ENCODE data around the gene RETN. TPM values are rescaled to one million over a fixed set of nuclear protein-coding genes. Genes with fewer than 3 reads are reported as not detected.

The RETN gene
- total and polyA plus RNA-seq, 4 donors, result 2.6 TPM; not detected in 3

- Histone ChIP-seq H3K27me3 (ENCODE audit: control insufficient read depth in 1 of 2, insufficient read depth in 2 of 2, low read length in 1 of 2) (no peaks in the 10 kb centered on the region), H3K36me3 (ENCODE audit: control insufficient read depth in 1 of 2, insufficient read depth in 2 of 2, low read length in 1 of 2) (peaks cover 0 to 7% of the 10 kb centered on the region in 2 donors), H3K4me1 (ENCODE audit: control insufficient read depth in 1 of 2, insufficient read depth in 2 of 2, low read length in 2 of 2) (peaks cover 0 to 3% of the 10 kb centered on the region in 2 donors), H3K9me3 (ENCODE audit: control insufficient read depth, low read length) (no peaks in the 10 kb centered on the region), H3K4me3 (ENCODE audit: low read length in 2 of 2) (no peak overlapping the region), H3K27ac (ENCODE audit: low read depth in 1 of 2, low read length in 2 of 2) (no peak overlapping the region)
- no peak for DNase-seq
- 90 to 96% methylated on average over 24 of the region's 24 CpGs for WGBS, 2 donors
- no peak for ATAC-seq (ENCODE audit: low FRiP score)
- intact Hi-C loops (cut with DNase I), result no loop called here
These were observed 41.7 kb upstream of the RETN start for GRCh38 chr19:7627166-7627565.

- no peak for DNase-seq
- 5 to 6% methylated on average over 15 of the region's 15 CpGs for WGBS, 2 donors
- peaks cover 0 to 3% of the 10 kb centered on the region in 2 donors for H3K4me1 ChIP-seq (ENCODE audit: control insufficient read depth in 1 of 2, insufficient read depth in 2 of 2, low read length in 2 of 2)
- no peaks in the 10 kb centered on the region for H3K27me3 ChIP-seq (ENCODE audit: control insufficient read depth in 1 of 2, insufficient read depth in 2 of 2, low read length in 1 of 2)
- no peaks in the 10 kb centered on the region for H3K9me3 ChIP-seq (ENCODE audit: control insufficient read depth, low read length)
- peak overlapping the region in 1 of 2 donors; percentile 2 for H3K27ac ChIP-seq (ENCODE audit: low read depth in 1 of 2, low read length in 2 of 2)
- no peaks in the 10 kb centered on the region for H3K36me3 ChIP-seq (ENCODE audit: control insufficient read depth in 1 of 2, insufficient read depth in 2 of 2, low read length in 1 of 2)
- intact Hi-C loops (cut with DNase I), result loop anchor here in 1 of 2 donors (2.0 kb wide), 1 partner anchor 52 kb away; the partner anchor contains the start of gene TRAPPC5
- no peak for ATAC-seq (ENCODE audit: low FRiP score)
- peak overlapping the region; percentile 85 to 88 for H3K4me3 ChIP-seq (ENCODE audit: low read length in 2 of 2)
These were observed 40.1 kb upstream of the RETN start for GRCh38 chr19:7628589-7629311.

DNA sequence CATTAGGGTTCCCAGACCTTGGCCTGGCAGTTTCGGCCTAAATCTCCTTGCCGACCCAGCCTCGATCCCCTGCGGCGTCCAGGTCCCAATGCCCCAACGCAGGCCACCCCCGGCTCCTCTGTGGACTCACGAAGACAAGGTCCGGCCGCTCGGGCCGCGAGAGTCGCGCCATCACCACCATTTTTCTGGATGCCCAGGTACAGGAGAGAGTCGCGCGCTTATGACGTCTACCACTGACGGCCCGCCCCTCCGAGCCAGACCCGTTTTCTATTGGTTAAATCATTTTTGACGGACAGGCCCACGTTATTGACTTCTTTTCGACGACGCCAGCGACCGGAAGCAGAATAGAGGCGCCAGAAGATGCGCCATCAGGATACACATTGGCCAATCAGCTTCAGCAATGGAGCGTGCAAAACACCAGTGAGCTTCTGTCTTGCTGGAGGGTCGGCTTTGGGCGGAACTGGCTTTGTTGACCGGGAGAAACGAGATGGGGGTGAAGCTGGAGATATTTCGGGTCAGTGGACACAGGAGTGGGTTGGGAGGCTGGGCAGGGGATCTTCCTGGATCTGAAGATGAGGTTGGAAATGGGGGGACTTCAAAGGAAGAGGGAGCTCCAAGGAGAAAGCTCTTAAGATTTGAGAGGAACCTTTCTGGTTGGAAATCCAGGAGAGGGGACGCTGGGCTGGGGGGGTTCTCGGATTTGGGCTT is 39.3 kb upstream of the RETN start, which contains the start of the genes PET100 and XAB2:
Gene PET100 (plus strand): TSS at position 447 of the 708 bp plus-strand sequence. CDS start 41 bp downstream, at position 488.
Gene XAB2 (minus strand): TSS at position 199 of the 708 bp plus-strand sequence. CDS start 18 bp downstream, at position 181.
- ATAC-seq (ENCODE audit: low FRiP score), result peak; percentile 96
- no peaks in the 10 kb centered on the region for H3K27me3 ChIP-seq (ENCODE audit: control insufficient read depth in 1 of 2, insufficient read depth in 2 of 2, low read length in 1 of 2)
- H3K9me3 ChIP-seq (ENCODE audit: control insufficient read depth, low read length), result no peaks in the 10 kb centered on the region
- 0% methylated on average over 40 of the region's 40 CpGs for WGBS, 2 donors
- intact Hi-C loops (cut with DNase I), result loop anchor here in 1 of 2 donors (2.0 kb wide), 1 partner anchor 51 kb away; the partner anchor contains the start of gene TRAPPC5
- no peaks in the 10 kb centered on the region for H3K36me3 ChIP-seq (ENCODE audit: control insufficient read depth in 1 of 2, insufficient read depth in 2 of 2, low read length in 1 of 2)
- peak within 1 kb of the TSS in 1 of 2 donors; percentile 20 for H3K27ac ChIP-seq (ENCODE audit: low read depth in 1 of 2, low read length in 2 of 2)
- H3K4me3 ChIP-seq (ENCODE audit: low read length in 2 of 2), result peak within 1 kb of the TSS; percentile 87 to 88
- DNase-seq, result peak; percentile 96 to 97
- peaks cover 0 to 3% of the 10 kb centered on the region in 2 donors for H3K4me1 ChIP-seq (ENCODE audit: control insufficient read depth in 1 of 2, insufficient read depth in 2 of 2, low read length in 2 of 2)

DNA sequence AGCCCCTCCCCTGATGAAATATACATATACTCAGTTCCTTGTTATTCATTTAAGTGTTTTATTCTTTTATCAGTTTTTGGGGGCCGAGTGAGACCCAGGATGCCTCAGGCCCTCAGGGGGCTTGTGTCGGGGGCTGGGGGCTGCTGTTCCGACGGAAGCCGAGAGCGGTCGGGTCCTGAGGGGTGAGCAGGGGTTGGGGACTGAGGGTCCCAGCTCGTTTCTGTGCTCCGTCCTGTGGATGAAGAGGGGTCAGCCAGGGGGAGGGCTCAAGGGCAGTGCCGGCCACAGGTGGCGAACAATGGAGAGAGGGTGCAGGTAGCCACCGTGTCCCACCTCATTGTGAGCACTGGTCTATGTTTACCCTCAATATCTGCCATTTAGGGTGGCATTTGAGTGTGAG is 37.3 kb upstream of the RETN start:
- DNase-seq (no peak), ATAC-seq (ENCODE audit: low FRiP score) (no peak)
- Histone ChIP-seq H3K9me3 (ENCODE audit: control insufficient read depth, low read length) (no peaks in the 10 kb centered on the region), H3K27me3 (ENCODE audit: control insufficient read depth in 1 of 2, insufficient read depth in 2 of 2, low read length in 1 of 2) (no peaks in the 10 kb centered on the region), H3K36me3 (ENCODE audit: control insufficient read depth in 1 of 2, insufficient read depth in 2 of 2, low read length in 1 of 2) (no peaks in the 10 kb centered on the region), H3K27ac (ENCODE audit: low read depth in 1 of 2, low read length in 2 of 2) (no peak overlapping the region), H3K4me1 (ENCODE audit: control insufficient read depth in 1 of 2, insufficient read depth in 2 of 2, low read length in 2 of 2) (peaks cover 0 to 3% of the 10 kb centered on the region in 2 donors), H3K4me3 (ENCODE audit: low read length in 2 of 2) (no peak overlapping the region)
- intact Hi-C loops (cut with DNase I), result no loop called here
- 88% methylated on average over 12 of the region's 12 CpGs for WGBS, 2 donors

DNA sequence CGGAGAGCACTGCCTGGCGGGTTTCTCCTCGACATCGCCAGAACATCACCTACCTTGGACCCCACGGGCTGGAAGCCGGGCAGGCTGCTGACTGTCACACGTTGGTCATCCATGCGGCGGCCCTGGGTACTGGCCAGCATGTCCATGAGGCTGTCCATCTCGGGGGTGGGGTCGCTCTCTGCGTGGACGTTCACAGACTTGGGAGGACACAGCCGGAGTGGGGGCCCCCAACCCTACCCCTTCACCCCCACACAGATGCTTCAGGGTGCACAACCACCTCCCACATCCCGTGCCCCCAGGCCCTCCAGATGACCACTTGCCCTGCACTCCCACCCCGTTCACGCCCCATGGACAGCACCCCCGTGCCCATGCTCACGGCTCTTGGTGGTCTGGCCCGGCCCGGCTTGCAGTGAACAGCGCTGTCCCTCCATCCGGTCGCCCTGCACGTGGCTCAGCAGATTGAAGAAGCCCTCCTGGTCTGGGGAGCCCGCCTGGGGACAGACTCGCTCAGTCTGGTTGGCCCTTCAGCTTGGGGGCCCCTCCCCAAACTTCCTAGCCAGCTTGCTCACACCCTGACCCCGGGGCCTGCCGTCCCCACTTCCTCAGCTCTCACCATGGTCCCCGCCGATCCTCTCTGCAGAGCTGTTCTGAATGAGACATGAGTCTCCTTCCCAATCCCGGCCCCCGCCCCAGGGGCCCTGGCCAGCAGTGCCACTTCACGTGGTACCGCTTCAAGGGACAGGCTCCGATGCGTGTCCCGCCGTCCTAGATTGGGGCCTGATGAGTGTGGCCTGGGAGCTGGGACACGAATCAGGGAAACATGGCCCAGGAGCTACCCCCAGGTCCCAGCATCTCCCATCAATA is 36.3 kb upstream of the RETN start:
- no peak for DNase-seq
- intact Hi-C loops (cut with DNase I), result no loop called here
- Histone ChIP-seq H3K27me3 (ENCODE audit: control insufficient read depth in 1 of 2, insufficient read depth in 2 of 2, low read length in 1 of 2) (no peaks in the 10 kb centered on the region), H3K4me3 (ENCODE audit: low read length in 2 of 2) (no peak overlapping the region), H3K27ac (ENCODE audit: low read depth in 1 of 2, low read length in 2 of 2) (no peak overlapping the region), H3K9me3 (ENCODE audit: control insufficient read depth, low read length) (no peaks in the 10 kb centered on the region), H3K36me3 (ENCODE audit: control insufficient read depth in 1 of 2, insufficient read depth in 2 of 2, low read length in 1 of 2) (no peaks in the 10 kb centered on the region), H3K4me1 (ENCODE audit: control insufficient read depth in 1 of 2, insufficient read depth in 2 of 2, low read length in 2 of 2) (peaks cover 0 to 3% of the 10 kb centered on the region in 2 donors)
- no peak for ATAC-seq (ENCODE audit: low FRiP score)
- WGBS, 2 donors, result 90 to 92% methylated on average over 40 of the region's 40 CpGs

DNA sequence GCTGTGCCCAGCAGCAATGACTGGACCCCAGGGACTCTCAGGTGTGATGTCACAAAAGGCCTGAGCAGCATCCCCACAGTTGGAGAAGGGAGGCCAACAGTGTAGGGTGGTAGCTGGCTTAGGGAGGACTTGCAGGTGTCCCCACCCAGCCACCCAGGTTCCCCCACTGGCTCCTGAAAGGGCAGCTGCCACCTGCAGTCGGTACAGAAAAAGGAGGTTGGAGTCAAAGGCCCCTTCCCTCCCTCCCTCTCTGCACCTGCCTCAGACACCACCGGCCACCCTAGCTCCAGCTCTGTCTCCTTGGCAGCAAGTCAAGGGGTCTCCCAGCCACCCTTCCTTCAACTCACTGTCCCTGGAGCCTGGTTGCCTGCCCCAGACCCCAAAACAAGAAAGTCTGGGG is 35.2 kb upstream of the RETN start, which contains the start of gene PCP2:
Gene PCP2 (minus strand): TSS at position 22 of the 400 bp plus-strand sequence. CDS start 262 bp downstream, outside the sequence.
- ATAC-seq (ENCODE audit: low FRiP score), result no peak
- DNase-seq, result no peak
- Histone ChIP-seq H3K27ac (ENCODE audit: low read depth in 1 of 2, low read length in 2 of 2) (no peak within 1 kb of the TSS), H3K4me3 (ENCODE audit: low read length in 2 of 2) (no peak within 1 kb of the TSS), H3K36me3 (ENCODE audit: control insufficient read depth in 1 of 2, insufficient read depth in 2 of 2, low read length in 1 of 2) (no peaks in the 10 kb centered on the region), H3K9me3 (ENCODE audit: control insufficient read depth, low read length) (no peaks in the 10 kb centered on the region), H3K27me3 (ENCODE audit: control insufficient read depth in 1 of 2, insufficient read depth in 2 of 2, low read length in 1 of 2) (no peaks in the 10 kb centered on the region), H3K4me1 (ENCODE audit: control insufficient read depth in 1 of 2, insufficient read depth in 2 of 2, low read length in 2 of 2) (peaks cover 0 to 3% of the 10 kb centered on the region in 2 donors)
- intact Hi-C loops (cut with DNase I), result no loop called here
- 40 to 66% methylated on average over 1 to 2 of the region's 2 CpGs for WGBS, 2 donors

DNA sequence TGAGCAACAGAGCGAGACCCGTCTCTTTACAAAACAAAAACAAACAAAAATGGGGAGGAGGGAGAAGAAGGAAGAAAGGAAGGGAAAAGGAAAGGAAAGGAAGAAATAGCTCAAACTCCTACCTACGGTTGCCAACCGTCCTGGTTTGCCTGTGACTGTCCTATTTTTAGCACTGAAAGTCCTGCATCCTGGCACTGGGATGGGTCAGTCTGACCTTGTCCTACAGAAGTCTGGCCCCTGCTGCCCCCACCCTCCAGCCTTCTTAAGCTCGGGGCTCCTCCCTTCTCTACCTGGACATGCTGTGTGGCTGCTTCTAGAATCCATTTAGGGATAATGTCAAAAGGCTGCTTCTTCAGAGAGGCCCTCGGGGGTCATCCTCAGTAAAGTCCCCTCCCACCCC is 33.2 kb upstream of the RETN start:
- 43 to 46% methylated on average over 6 of the region's 6 CpGs for WGBS, 2 donors
- intact Hi-C loops (cut with DNase I), result no loop called here
- Histone ChIP-seq H3K4me3 (ENCODE audit: low read length in 2 of 2) (no peak overlapping the region), H3K9me3 (ENCODE audit: control insufficient read depth, low read length) (no peaks in the 10 kb centered on the region), H3K27ac (ENCODE audit: low read depth in 1 of 2, low read length in 2 of 2) (no peak overlapping the region), H3K4me1 (ENCODE audit: control insufficient read depth in 1 of 2, insufficient read depth in 2 of 2, low read length in 2 of 2) (no peaks in the 10 kb centered on the region), H3K27me3 (ENCODE audit: control insufficient read depth in 1 of 2, insufficient read depth in 2 of 2, low read length in 1 of 2) (no peaks in the 10 kb centered on the region), H3K36me3 (ENCODE audit: control insufficient read depth in 1 of 2, insufficient read depth in 2 of 2, low read length in 1 of 2) (no peaks in the 10 kb centered on the region)
- ATAC-seq (ENCODE audit: low FRiP score) (no peak), DNase-seq (no peak)

DNA sequence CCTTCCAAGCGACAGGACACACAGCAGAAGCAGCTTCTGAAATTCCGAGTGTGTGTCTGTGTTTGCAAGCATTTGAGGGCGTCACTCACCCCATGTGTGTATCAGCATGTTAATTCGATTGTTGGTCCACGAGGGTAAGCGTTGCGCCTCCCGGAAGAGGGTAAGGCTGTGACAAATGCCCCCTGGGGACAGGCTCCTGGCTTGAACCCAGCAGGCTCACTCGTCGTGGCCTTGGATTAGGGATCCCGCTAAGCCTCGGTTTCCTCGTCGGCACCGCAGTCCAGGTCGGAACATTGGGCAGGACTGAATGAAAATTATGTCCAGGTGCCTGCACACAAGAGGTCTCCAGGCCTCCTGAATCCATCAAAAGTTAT is 32.5 kb upstream of the RETN start:
- H3K4me3 ChIP-seq (ENCODE audit: low read length in 2 of 2), result no peak overlapping the region
- no peak overlapping the region for H3K27ac ChIP-seq (ENCODE audit: low read depth in 1 of 2, low read length in 2 of 2)
- no peak for ATAC-seq (ENCODE audit: low FRiP score)
- H3K9me3 ChIP-seq (ENCODE audit: control insufficient read depth, low read length), result no peaks in the 10 kb centered on the region
- H3K36me3 ChIP-seq (ENCODE audit: control insufficient read depth in 1 of 2, insufficient read depth in 2 of 2, low read length in 1 of 2), result no peaks in the 10 kb centered on the region
- intact Hi-C loops (cut with DNase I), result no loop called here
- no peak for DNase-seq
- no peaks in the 10 kb centered on the region for H3K27me3 ChIP-seq (ENCODE audit: control insufficient read depth in 1 of 2, insufficient read depth in 2 of 2, low read length in 1 of 2)
- WGBS, 2 donors, result 60 to 62% methylated on average over 16 of the region's 16 CpGs
- H3K4me1 ChIP-seq (ENCODE audit: control insufficient read depth in 1 of 2, insufficient read depth in 2 of 2, low read length in 2 of 2), result no peaks in the 10 kb centered on the region

All from aorta (tissue), 5 donors.